Thyroid gland (tissue), 4 donors: Measurements from ENCODE around the gene APOO. TPM values are rescaled to one million over a fixed set of nuclear protein-coding genes. Genes with fewer than 3 reads are reported as not detected.

Source experiments
- DNase-seq, 2 donors: peaks; one replicate each; pipeline ENCODE4 v3.0.0-alpha.2; 2019
- H3K27ac ChIP-seq, 3 donors: fragments of 200-600 bp; sonication (generic); 1 replicate in 2 of 3; 2 replicates in 1 of 3; pipeline ENCODE4 v1.5.1; 2016 to 2019; ENCODE audit warnings: mild to moderate bottlenecking in 1 of 3, moderate library complexity in 1 of 3
- H3K27me3 ChIP-seq: fragments of 200-600 bp; sonication (generic); one replicate; pipeline ENCODE4 v1.5.1; 2019
- H3K36me3 ChIP-seq, 2 donors: fragments of 200-600 bp; sonication (generic); one replicate each; pipeline ENCODE4 v1.5.1; 2016 to 2019
- H3K4me1 ChIP-seq, 2 donors: fragments of 200-600 bp; sonication (generic); one replicate each; pipeline ENCODE4 v1.5.1; 2017 to 2019
- H3K4me3 ChIP-seq, 3 donors: fragments of 200-600 bp; sonication (generic); replicated peaks in 1 of 3; 1 replicate in 2 of 3; 2 replicates in 1 of 3; pipeline ENCODE4 v1.5.1; 2016; ENCODE audit warnings: mild to moderate bottlenecking in 1 of 3
- H3K9me3 ChIP-seq: fragments of 200-600 bp; sonication (generic); one replicate; pipeline ENCODE4 v1.5.1; 2017
- POLR2A ChIP-seq, 2 donors: fragments of 450-650 bp; IDR thresholded peaks; one replicate each; pipeline ENCODE4 v1.6.1; 2017; ENCODE audit warnings: antibody characterized with exemption in 2 of 2, mild to moderate bottlenecking in 2 of 2, moderate library complexity in 1 of 2
- WGBS, 2 donors: methylation state at CpG; one replicate each; pipeline ENCODE4 v1.1.5; 2017; 5-methylcytosine and 5-hydroxymethylcytosine counted together
- intact Hi-C: fragments of 100-400 bp; cut with DNase I; formaldehyde crosslinking; loops from one replicate; pipeline ENCODE4 v1.15.1; 2023
- total RNA-seq, 4 donors: library from RNA; depleted of rRNA; stranded (reverse); fragments of >200 nt; gene quantifications; one replicate each; pipeline ENCODE4 v1.2.3, GENCODE V29; 2016
- TF ChIP-seq, protein P1 (sequence below), 6 experiments: fragments of 200-600 bp in 3 of 6; fragments of 450-650 bp in 3 of 6; sonication (generic) in 3 of 6; IDR thresholded peaks; one replicate each; pipeline ENCODE4 v1.5.1; 2016 to 2019; ENCODE audit warnings: antibody characterized with exemption in 6 of 6, mild to moderate bottlenecking in 2 of 6, inconsistent platforms in 1 of 6, moderate library complexity in 1 of 6

The APOO gene
- total RNA-seq, 4 donors from 2014 or later: 12.6 to 34.8 (median 22.5) TPM

DNA sequence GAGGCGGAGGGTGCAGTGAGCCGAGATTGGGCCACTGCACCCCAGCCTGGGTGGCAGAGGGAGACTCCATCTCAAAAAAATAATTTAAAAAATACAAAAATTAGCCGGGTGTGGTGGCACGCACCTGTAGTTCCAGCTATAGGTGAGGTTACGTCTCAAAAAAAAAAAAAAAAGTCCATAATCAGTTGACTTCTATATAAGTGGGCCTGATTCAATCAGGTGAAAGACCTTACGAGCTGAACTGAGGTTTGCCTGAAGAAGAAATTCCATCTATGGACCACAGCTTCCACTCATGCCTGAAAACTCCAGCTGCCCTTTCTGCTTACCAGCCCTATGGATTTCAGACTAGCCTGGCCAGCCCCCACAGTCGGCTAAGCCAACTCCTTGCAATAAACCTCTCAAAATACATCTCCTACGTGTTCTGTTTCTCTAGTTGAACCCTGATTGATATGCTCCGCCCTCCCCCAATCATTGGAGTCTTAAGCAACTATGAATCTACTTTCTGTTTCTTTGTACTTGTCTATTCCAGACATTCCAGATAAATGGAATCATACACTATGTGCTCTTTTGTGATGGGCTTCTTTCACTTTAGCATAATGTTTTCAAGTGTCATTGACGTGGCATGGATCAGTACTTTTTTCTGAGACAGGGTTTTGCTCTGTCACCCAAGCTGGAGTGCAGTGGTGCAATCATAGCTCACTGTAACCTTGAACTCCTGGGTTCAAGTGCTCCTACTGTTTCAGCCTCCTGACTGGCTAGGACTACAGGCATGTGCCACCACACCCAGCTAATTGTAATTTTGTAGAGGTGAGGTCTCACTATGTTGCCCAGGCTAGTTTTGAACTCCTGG, 88.1 kb downstream of the APOO start:
- no peaks in the 10 kb centered on the region for H3K27me3 ChIP-seq
- no peak overlapping the region for H3K4me3 ChIP-seq
- no peaks in the 10 kb centered on the region for H3K4me1 ChIP-seq
- no peaks in the 10 kb centered on the region for H3K36me3 ChIP-seq
- TF ChIP-seq, protein P1, sequence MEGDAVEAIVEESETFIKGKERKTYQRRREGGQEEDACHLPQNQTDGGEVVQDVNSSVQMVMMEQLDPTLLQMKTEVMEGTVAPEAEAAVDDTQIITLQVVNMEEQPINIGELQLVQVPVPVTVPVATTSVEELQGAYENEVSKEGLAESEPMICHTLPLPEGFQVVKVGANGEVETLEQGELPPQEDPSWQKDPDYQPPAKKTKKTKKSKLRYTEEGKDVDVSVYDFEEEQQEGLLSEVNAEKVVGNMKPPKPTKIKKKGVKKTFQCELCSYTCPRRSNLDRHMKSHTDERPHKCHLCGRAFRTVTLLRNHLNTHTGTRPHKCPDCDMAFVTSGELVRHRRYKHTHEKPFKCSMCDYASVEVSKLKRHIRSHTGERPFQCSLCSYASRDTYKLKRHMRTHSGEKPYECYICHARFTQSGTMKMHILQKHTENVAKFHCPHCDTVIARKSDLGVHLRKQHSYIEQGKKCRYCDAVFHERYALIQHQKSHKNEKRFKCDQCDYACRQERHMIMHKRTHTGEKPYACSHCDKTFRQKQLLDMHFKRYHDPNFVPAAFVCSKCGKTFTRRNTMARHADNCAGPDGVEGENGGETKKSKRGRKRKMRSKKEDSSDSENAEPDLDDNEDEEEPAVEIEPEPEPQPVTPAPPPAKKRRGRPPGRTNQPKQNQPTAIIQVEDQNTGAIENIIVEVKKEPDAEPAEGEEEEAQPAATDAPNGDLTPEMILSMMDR (IDR thresholded peaks at IDR 0.05): no peak
- no peak for TF ChIP-seq POLR2A (IDR thresholded peaks at IDR 0.05)
- WGBS, 2 donors: 80 to 82% methylated on average over 10 of the region's 10 CpGs
- no peaks in the 10 kb centered on the region for H3K9me3 ChIP-seq
- no peak overlapping the region for H3K27ac ChIP-seq
- intact Hi-C loops: no loop called here
- DNase-seq: no peak

DNA sequence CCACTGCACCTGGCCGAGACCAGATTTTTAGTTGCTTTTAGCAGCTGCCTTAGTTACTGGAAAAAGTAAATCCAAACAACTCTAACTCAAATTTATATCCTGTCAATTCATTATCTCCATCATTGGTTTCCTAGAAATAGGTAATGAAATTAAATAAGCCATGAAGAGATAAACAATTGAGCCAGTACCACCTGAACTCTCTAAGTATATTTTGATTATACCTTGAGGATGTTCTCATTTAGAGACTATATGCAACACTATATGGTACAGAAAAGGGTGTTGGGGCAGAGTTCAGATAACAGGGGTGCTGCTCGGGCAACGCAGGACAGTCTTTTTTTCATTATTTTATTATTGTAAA, 89.8 kb downstream of the APOO start:
- 88 to 91% methylated on average over 3 of the region's 3 CpGs for WGBS, 2 donors
- intact Hi-C loops: no loop called here
- Histone ChIP-seq H3K27ac (no peak overlapping the region), H3K4me1 (no peaks in the 10 kb centered on the region), H3K4me3 (no peak overlapping the region), H3K36me3 (no peaks in the 10 kb centered on the region), H3K27me3 (no peaks in the 10 kb centered on the region), H3K9me3 (no peaks in the 10 kb centered on the region)
- no peak for DNase-seq
- TF ChIP-seq, protein P1 (IDR thresholded peaks at IDR 0.05): no peak
- no peak for TF ChIP-seq POLR2A (IDR thresholded peaks at IDR 0.05)

DNA sequence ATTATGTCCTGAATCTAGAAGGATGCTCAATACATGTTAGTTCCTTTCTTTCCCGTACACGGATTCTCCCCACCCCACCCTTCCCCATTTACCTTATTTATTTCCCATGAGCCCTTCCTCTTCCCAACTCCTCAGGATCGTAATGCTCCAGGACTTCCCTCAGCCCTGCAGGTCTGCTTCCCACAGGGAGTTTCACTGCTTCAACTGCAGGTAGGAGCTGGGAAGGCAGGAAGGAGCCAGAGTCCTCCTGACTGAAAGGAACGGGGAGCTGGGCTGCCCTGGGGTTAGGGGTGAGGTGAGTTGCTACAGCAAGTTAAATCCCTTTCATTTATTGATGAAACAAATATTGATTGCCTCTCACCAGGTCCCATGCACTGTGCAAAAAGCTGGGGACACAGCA, 91.6 kb downstream of the APOO start:
- H3K27ac ChIP-seq: no peak overlapping the region
- intact Hi-C loops: no loop called here
- WGBS, 2 donors: 88 to 91% methylated on average over 3 to 4 of the region's 4 CpGs

DNA sequence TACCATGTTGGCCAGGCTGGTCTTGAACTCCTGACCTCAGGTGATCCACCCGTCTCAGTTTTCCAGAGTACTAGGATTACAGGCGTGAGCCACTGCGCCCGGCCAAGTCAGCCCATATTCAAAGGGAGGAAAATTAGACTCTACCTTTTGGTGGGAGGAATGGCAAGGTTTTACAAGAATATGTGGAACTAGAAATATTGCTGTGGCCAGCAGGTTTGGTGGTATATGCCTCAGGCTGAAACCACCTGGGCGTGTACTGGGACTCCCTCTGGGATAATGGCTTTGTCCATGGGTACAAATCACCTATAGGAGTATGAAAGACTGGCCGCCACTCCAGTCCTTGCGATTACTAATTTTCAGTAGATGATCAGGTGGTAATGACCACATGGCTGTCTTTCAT, 92.4 kb downstream of the APOO start:
- Histone ChIP-seq H3K4me3 (no peak overlapping the region), H3K27ac (no peak overlapping the region), H3K27me3 (no peaks in the 10 kb centered on the region), H3K36me3 (no peaks in the 10 kb centered on the region), H3K4me1 (no peaks in the 10 kb centered on the region), H3K9me3 (no peaks in the 10 kb centered on the region)
- DNase-seq: no peak
- intact Hi-C loops: no loop called here
- TF ChIP-seq, protein P1 (IDR thresholded peaks at IDR 0.05): no peak
- TF ChIP-seq POLR2A (IDR thresholded peaks at IDR 0.05): no peak
- WGBS, 2 donors: 96 to 100% methylated on average over 6 to 7 of the region's 7 CpGs

More for the DNA sequence above, 91.6 kb downstream of the APOO start:
- no peaks in the 10 kb centered on the region for H3K36me3 ChIP-seq
- no peaks in the 10 kb centered on the region for H3K9me3 ChIP-seq
- no peak for TF ChIP-seq POLR2A (IDR thresholded peaks at IDR 0.05)
- TF ChIP-seq, protein P1 (IDR thresholded peaks at IDR 0.05): no peak
- H3K27me3 ChIP-seq: no peaks in the 10 kb centered on the region
- no peak for DNase-seq
- H3K4me1 ChIP-seq: no peaks in the 10 kb centered on the region
- H3K4me3 ChIP-seq: no peak overlapping the region

DNA sequence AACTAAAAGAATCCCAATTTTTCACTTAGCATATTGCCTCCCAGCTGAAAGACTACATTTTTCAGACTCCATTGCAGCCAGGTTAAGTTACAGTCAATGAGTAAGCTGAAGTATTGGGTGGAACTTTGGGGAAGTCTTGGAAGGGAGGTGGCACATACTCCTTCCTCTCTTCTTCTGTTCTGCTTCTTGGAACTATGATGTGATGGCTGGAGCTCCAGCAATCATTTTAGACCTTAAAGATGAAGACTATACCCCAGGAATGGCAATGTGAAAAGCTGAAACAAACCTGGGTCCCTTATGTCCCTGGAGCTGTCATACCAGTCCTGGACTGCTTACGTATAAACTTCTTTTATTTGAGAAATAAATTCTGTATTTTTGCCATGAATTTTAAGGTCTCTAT, 93.9 kb downstream of the APOO start:
- H3K27ac ChIP-seq: no peak overlapping the region
- no peaks in the 10 kb centered on the region for H3K4me1 ChIP-seq
- no peaks in the 10 kb centered on the region for H3K9me3 ChIP-seq
- intact Hi-C loops: no loop called here
- H3K4me3 ChIP-seq: no peak overlapping the region
- WGBS, 2 donors: 100% methylated on average over 1 of the region's 1 CpG
- no peak for DNase-seq
- no peaks in the 10 kb centered on the region for H3K36me3 ChIP-seq
- H3K27me3 ChIP-seq: no peaks in the 10 kb centered on the region
- no peak for TF ChIP-seq POLR2A (IDR thresholded peaks at IDR 0.05)
- TF ChIP-seq, protein P1 (IDR thresholded peaks at IDR 0.05): no peak
